ENCODE data around the gene NR2F1.

Gene NR2F1

GRCh38 chr5:93596310-93596675 is 13.3 kb downstream of the NR2F1 start:
- no peak for DNase-seq (ENCODE audit: insufficient read length)
- no peak for FAIRE-seq
- TF ChIP-seq TAF1 (IDR thresholded peaks at IDR 0.05; ENCODE audit: borderline replicate concordance, low read depth, low read length) (no peak), POLR2A (IDR thresholded peaks at IDR 0.05; ENCODE audit: low read depth, low read length) (no peak), POLR2AphosphoS5 (IDR thresholded peaks at IDR 0.05; ENCODE audit: low read depth, low read length) (no peak)

DNA sequence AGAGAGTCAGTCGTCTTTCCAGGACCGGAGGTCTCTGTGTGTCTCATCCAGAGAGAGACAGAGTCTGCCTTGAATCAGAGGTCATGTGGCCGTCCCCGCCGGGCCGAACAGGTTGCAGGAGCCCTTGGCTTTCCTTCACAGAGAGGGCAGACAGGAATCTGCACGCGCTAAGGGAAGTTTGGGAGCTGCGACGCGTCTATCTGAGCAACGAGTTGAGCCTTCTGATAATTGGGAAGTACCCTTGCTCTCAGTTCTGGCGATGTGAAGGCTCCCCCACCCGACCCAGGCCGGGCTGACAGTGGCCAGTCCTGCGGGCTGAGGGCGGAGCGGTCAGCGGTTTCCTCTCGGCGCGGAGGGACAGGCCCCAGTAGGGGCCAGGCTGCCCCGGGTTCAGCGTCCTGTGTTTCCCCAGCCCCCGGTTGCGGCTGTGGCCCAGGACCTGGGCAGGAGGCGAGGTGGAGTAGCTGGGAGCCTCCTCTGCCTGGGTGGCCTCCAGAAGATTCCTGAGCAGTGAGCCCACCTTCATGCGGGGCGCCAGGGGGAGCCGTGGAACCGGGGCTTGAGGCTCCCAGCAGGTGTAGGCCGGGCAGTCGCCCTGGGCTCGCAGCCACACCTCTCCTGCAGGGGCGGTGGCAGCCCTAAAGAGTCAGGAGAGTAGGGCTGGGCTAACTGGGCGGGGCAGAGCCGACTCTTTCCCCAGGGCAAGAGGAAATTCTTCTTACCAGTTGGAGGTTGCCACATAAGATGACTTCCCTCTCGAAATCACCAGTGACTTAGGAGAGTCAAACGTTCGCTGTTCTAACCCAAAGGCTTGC is 13.9 kb downstream of the NR2F1 start:
- no peak for TF ChIP-seq POLR2AphosphoS5 (IDR thresholded peaks at IDR 0.05; ENCODE audit: low read depth, low read length)
- TF ChIP-seq TAF1 (IDR thresholded peaks at IDR 0.05; ENCODE audit: borderline replicate concordance, low read depth, low read length): no peak
- no peak for TF ChIP-seq POLR2A (IDR thresholded peaks at IDR 0.05; ENCODE audit: low read depth, low read length)
- DNase-seq (ENCODE audit: insufficient read length) (no peak), FAIRE-seq (no peak)

DNA sequence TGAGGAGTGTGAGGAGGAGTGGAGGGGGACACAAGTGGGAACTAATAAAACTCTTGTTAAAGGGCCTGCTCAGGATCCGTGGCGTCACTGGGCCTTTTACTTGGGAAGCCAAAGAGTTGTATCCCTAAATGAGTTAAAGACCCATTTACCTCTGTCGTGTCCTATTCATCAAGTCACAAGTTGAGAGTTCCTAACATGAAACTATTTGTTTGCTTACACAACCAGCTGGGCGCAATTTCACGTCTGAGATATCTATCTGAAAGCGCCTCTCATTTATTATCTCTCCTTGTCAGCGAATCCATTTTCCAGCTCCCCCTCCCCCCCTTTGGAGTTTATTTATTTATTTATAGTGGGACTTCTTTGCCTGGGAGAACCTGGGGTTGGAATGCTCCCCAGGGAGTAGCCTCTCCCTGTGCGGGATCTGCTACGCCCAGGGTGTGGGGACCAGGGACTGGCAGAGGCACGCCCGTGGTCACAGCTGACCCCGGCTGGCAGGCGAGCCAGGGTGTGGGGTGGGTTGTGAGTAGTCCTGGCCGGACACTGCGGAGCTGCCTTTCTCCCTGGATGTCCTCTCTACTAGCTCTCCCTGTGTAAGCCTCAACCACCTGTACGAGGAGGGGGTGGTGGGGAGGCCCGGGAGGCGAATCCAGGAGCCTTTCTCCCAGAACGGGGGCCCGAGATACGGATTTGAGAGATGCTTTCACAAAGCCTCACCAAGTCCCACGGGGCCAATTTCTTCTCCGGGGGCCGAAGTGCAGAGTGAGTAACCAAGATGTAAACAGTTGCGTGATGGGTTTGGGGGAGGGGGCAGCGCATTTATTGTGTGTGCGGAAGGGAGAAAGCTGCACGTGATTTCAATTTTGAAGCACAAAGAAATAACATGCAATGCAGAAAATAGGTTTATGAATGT is 15.3 kb downstream of the NR2F1 start:
- TF ChIP-seq POLR2AphosphoS5 (IDR thresholded peaks at IDR 0.05; ENCODE audit: low read depth, low read length) (no peak), POLR2A (IDR thresholded peaks at IDR 0.05; ENCODE audit: low read depth, low read length) (no peak), TAF1 (IDR thresholded peaks at IDR 0.05; ENCODE audit: borderline replicate concordance, low read depth, low read length) (no peak)
- DNase-seq (ENCODE audit: insufficient read length) (no peak), FAIRE-seq (no peak)

- FAIRE-seq (no peak), DNase-seq (ENCODE audit: insufficient read length) (no peak)
- TF ChIP-seq TAF1 (IDR thresholded peaks at IDR 0.05; ENCODE audit: borderline replicate concordance, low read depth, low read length) (no peak), POLR2A (IDR thresholded peaks at IDR 0.05; ENCODE audit: low read depth, low read length) (no peak), POLR2AphosphoS5 (IDR thresholded peaks at IDR 0.05; ENCODE audit: low read depth, low read length) (no peak)
These were observed 16.0 kb downstream of the NR2F1 start for GRCh38 chr5:93599001-93599379.

DNA sequence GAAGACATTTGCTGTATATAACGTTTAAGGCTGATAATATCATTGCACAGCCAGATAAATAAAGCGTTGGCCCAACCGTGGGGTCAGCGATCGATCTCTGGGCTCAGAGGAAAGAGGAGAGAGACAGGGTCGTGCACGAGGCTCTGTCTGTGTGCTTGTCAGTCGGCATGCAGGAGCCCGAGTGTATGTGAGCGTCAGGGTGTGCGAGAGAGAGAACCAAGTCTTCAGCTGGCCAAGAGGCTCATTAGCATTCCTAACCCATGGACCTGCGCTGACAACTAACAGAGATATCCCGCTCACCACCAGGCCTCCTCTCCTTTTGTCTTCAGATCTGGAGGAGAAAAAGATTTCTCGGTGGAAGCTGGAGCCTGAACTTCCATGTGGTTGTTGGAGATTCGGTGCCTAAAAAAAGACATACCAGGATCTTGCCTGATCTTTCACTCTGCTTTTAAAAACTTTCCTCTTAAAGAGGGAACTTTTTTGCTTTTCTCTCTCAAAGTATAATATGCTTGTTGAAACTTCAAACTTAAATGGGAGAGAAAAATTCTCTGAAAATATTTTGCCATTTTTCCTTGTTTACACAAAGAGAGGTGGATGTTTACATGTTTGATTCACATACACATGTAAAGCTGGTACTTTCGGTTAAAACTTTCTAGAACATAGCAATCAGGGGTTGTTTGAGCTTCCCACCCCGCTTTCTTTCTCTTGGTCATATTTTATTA is 16.5 kb downstream of the NR2F1 start:
- DNase-seq (ENCODE audit: insufficient read length) (no peak), FAIRE-seq (no peak)
- TF ChIP-seq POLR2AphosphoS5 (IDR thresholded peaks at IDR 0.05; ENCODE audit: low read depth, low read length) (no peak), TAF1 (IDR thresholded peaks at IDR 0.05; ENCODE audit: borderline replicate concordance, low read depth, low read length) (no peak), POLR2A (IDR thresholded peaks at IDR 0.05; ENCODE audit: low read depth, low read length) (no peak)

DNA sequence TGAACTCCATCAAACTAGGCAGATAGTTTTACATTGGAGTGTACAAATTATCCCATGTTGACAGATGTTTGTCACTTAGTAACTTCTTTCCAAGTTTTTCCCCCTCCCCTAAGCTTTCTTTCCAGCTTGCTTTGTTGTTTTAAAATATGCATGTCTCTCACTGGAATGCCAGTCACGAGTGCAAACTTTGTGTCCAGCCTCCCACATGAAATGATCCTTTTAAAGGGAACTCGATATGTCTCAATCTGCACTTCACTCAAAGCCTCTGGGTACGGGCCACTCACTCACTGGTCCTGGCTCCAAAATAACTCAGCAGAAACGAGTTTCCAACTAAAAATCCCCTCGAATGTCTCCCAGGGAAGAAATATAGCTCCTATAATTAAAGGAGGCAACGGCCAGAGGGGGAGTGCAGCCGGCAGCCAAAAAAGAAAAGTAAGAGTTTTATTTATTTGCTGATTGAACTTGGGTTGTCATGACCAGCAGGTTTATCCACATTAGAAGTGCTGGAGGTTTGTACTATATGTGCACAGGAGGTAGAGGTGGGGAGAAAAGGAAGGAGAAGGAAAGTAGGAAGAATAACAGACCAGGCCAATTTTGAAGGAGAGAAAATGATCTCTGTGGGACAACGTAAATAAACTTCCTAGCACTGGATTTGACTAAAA is 17.5 kb downstream of the NR2F1 start:
- FAIRE-seq (no peak), DNase-seq (ENCODE audit: insufficient read length) (no peak)
- no peak for TF ChIP-seq POLR2AphosphoS5 (IDR thresholded peaks at IDR 0.05; ENCODE audit: low read depth, low read length)
- no peak for TF ChIP-seq POLR2A (IDR thresholded peaks at IDR 0.05; ENCODE audit: low read depth, low read length)
- no peak for TF ChIP-seq TAF1 (IDR thresholded peaks at IDR 0.05; ENCODE audit: borderline replicate concordance, low read depth, low read length)

DNA sequence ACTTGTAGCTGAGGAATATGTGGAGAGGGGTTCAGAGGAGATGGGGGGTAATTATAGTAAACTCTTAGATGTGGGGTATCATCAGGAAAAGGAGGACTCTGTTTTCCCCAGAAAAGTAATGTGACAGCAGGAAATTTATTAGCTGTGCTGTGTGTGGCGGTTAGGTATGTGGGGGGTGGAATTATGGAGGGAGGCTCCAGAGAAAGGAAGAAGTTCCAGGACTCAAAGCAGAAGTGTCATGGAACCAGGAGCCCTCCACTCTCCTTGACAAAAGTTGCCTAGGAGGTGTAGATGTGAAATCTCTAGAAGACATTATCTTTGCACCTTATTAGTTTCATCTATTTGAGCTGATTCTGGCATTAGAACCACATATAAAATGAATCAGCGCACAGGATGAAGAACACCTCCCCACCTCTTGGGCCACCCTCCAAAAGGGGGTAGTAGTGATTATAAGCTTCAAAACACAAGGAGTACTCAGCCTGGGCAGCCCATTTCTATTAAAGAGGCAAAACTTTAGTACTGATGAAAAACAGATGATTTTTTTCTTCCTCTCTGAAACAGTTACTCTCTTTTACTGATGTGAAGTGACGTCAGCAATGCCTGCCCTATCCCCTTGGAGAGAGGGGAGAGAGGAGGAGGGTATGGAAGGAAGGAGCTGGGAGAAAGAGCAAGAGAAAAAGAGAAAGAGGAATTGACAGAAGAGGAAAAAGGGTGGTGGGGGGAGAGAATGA is 18.2 kb downstream of the NR2F1 start:
- TF ChIP-seq POLR2A (IDR thresholded peaks at IDR 0.05; ENCODE audit: low read depth, low read length) (no peak), TAF1 (IDR thresholded peaks at IDR 0.05; ENCODE audit: borderline replicate concordance, low read depth, low read length) (no peak), POLR2AphosphoS5 (IDR thresholded peaks at IDR 0.05; ENCODE audit: low read depth, low read length) (no peak)
- no peak for FAIRE-seq
- DNase-seq (ENCODE audit: insufficient read length): no peak

GRCh38 chr5:93601802-93602155 is 18.8 kb downstream of the NR2F1 start:
- TF ChIP-seq POLR2A (IDR thresholded peaks at IDR 0.05; ENCODE audit: low read depth, low read length) (no peak), POLR2AphosphoS5 (IDR thresholded peaks at IDR 0.05; ENCODE audit: low read depth, low read length) (no peak), TAF1 (IDR thresholded peaks at IDR 0.05; ENCODE audit: borderline replicate concordance, low read depth, low read length) (no peak)
- no peak for DNase-seq (ENCODE audit: insufficient read length)
- no peak for FAIRE-seq

- FAIRE-seq (no peak), DNase-seq (ENCODE audit: insufficient read length) (no peak)
- no peak for TF ChIP-seq POLR2AphosphoS5 (IDR thresholded peaks at IDR 0.05; ENCODE audit: low read depth, low read length)
- no peak for TF ChIP-seq POLR2A (IDR thresholded peaks at IDR 0.05; ENCODE audit: low read depth, low read length)
- no peak for TF ChIP-seq TAF1 (IDR thresholded peaks at IDR 0.05; ENCODE audit: borderline replicate concordance, low read depth, low read length)
These were observed 19.4 kb downstream of the NR2F1 start for GRCh38 chr5:93602241-93603077.

Data from GM12892 (cell line).